Nucleus accumbens (tissue), 56 donors: ENCODE results near the gene PPP2R3B.
"Not testable (repeated sequence)": the region's sequence is repeated elsewhere in the genome, so short reads cannot be mapped to it uniquely, and the experiment has no call there.

Experiments
- DNase-seq, 56 donors: peaks; one replicate each; lab custom pipeline; 2025; lab: John Stamatoyannopoulos, UW

PPP2R3B gene

GRCh38 chrX:329291-329910 is 57.3 kb downstream of the PPP2R3B start:
- no peak for DNase-seq

DNA sequence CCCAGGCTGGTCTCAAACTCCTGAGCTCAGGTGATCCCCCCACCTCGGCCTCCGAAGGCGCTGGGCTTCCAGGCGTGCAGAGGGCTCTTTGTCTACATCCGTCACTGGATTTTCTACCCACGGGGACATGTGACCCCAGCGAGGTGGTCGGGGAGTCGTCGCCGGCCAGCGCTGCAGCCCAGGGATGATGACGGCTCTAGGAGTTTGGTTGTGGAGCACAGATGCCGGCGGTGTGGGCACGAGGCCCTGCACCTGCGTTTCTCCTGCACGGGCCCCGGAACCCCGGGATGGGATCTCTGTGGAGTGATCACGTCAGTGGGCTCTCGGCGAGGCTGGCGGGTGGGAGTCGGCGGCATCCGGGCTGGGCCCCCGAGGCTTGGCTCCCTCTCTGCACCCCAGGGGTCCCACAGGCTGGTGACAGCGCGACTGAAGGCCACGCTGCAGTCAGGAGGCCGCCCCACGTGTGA is 59.0 kb downstream of the PPP2R3B start:
- no peak for DNase-seq

DNA sequence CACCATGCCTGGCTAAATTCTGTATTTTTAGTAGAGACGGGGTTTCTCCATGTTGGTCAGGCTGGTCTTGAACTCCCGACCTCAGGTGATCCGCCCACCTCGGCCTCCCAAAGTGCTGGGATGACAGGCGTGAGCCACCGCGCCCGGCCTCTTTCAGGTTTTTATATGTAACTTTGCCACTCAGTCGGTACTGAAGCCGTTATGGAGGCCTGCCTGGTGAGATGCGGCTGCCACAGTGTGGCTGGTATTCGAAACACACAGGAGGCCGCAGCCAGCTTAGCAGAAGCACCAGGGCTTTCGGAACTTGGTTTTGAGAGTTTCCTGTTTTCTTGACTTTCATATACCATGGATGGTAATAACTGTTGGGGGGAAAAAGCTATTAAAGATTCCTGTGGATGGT is 62.0 kb downstream of the PPP2R3B start:
- not testable (repeated sequence) for DNase-seq

GRCh38 chrX:323721-324628 is 62.7 kb downstream of the PPP2R3B start:
- DNase-seq = no peak

- no peak for DNase-seq
Measured at GRCh38 chrX:320126-320783, 66.5 kb downstream of the PPP2R3B start.

- DNase-seq = no peak
Measured at GRCh38 chrX:319579-320125, 67.1 kb downstream of the PPP2R3B start.

DNA sequence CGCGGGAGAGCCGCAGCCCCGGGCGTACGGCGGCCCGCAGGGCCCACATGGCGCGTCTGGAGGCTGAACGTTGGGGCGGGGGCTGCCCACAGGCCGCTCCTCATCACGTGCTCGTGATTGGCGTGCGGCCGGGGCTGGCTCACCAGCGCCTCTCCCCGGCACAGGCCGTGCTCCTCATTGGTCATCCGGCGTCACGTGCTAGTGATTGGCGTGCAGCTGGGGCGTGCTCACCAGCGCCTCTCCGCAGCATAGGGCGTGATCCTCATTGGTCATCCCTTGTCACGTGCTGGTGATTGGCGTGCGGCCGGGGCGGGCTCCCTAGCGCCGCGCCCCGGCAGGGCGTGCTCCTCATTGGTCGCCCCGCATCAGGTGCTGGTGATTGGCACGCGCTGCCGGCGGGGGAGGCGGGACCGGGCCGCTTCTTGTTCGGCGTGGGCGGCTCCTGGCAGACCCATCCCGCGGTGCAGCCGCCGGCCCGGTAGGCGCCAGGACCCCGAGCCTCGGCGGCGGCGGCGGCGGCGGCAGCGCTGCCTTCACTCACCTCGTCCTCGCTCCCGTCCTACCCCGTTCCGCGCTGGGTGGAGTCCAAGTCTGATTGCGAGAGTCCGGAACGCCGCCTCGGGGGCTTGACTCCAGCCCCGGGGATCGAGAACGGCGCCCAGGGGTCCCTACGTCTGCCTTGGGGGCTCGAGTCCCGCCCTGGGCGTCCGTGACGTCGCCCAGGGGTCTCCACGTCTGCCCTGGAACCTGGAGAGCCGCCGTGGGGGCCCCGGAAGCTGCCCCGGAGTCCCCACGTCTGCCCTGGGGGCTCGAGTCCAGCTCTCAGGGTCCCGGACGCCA is 67.7 kb downstream of the PPP2R3B start, which contains the start of gene GTPBP6:
TSS of gene GTPBP6 (minus strand) at position 58 of the 840 bp plus-strand sequence. CDS start at position 49, 9 bp downstream.
- DNase-seq = no peak

GRCh38 chrX:318068-318738 is 68.5 kb downstream of the PPP2R3B start:
- no peak for DNase-seq

DNA sequence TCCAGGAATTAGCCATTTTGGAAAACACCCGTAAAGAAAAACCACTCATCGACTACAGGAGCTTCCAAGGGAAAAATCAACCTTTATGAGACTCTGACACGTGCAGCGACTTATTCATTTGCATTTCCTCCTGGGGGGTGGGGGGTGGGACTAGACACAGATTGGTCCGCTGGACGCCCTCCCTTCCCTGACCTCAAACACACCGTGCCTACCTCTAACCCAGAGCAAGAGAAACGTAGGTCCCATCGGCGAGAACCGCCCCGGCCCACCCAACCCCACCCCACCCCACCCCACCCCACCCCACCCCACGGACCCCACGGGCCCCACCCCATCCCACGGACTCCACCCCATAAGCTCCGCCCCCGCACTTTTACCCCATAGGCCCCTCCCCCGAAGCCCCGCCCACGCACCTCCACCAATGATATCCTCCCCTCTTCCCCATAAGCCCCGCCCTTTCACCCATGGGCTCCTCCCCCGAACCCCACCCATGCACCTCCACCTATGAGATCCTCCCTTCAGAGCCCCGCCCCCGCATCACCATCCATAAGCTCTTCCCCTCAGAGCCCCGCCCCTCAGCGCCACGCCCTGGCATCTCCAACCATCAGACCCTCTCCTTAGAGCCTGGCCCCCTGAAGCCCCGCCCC is 69.2 kb downstream of the PPP2R3B start:
- DNase-seq = no peak

DNA sequence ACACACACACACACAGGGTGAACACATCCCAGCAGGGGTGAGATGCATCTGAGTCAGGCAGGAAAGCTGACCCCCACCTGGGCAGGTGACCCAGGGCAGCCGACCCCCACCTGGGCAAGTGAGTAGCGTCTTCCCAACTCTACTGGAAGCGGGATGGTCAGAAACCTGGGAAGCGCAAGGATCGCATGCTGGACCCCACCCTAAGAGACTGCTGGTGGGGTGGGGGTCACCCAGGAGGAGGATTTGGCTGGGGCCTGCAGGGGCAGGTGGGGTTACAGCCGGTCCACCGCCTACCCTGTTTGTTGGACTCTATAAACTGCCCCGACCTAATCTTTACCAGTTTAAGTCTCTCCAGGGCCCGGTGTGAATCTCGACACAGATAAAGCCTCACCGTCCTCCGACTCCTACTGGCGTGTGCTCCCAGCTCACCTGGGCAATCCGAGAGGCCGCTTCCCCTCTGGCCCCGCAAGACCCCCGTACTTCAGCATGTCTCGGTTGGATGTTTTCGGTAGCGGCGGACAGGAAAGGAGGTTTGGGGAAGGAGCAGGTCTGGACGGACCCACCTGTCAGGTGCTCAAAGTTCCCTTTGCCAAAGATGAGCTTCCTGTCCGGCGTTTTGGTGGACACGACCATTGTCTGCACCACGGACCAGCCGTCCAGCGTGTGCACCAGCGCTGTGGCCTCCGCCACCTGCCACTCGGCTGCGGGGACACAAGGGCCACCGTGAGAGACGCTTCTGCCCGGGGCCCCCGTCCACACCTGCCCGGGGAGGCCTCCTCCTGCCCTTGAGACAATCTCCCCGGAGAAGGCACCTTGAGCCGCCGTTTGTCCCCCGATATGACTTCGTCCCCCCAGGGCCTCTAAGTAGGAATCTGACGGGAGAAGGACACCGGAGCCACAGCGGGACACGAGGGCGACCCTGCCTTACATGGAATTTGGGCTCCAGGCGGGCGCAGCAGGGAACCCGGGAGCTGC is 70.1 kb downstream of the PPP2R3B start:
- no peak for DNase-seq

DNA sequence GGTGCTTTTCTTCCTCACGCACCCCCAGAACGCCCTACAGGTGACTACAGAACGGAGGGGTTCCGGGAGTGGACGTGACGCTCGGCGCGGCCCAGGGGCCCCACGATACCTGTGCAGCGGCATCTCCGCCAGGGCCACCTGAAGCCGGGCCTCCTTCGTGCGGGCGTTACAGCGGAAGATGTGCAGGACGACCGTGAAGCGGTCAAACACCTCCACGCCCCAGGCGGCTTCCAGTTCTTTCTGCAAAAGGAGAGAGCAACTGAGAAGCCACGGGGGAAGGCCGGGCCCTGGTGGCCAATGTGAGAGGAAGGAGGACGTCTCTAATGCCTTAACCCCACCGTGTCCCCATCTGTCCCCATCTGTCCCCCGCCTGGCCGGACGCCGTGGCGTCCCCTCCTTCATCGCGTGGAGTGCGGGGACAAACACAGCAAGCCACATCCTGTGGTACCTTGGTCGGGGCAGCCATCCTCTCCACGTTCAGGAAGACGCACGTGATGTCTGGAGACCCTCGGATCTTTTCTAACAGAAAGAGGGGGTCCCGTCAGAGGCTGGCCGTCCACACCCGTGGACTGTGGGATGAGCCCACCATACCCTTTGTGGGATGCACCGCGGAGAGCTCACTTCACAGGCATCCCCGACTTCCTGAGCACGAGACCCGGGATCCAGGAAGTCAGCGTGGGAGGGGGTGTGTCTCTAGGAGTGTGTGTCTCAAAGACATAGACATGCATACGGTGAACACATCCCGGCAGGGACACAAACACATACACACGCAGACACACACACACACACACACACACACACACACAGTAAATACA is 71.7 kb downstream of the PPP2R3B start:
- DNase-seq = no peak

DNA sequence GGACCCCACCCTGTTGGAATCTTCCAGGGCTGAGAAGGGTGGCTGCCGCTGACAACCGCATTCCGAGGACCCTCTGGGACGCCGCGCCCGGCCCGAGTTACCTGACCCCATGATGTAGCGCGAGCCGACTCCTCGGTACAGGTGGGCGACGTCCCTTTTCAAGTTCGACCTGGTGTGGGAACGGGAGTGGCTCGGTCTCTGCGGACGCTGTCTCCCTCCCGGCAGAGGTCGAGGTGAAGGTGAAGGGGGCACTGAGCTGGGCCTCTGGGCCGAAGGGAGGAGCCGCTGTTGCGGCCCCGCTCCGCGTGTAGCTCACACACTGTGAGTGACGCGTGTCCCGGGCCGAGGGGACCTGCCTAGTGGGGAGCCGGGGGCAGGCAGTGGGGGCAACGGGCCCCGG is 72.7 kb downstream of the PPP2R3B start:
- no peak for DNase-seq

- no peak for DNase-seq
Measured at GRCh38 chrX:313546-313945, 73.2 kb downstream of the PPP2R3B start.

DNA sequence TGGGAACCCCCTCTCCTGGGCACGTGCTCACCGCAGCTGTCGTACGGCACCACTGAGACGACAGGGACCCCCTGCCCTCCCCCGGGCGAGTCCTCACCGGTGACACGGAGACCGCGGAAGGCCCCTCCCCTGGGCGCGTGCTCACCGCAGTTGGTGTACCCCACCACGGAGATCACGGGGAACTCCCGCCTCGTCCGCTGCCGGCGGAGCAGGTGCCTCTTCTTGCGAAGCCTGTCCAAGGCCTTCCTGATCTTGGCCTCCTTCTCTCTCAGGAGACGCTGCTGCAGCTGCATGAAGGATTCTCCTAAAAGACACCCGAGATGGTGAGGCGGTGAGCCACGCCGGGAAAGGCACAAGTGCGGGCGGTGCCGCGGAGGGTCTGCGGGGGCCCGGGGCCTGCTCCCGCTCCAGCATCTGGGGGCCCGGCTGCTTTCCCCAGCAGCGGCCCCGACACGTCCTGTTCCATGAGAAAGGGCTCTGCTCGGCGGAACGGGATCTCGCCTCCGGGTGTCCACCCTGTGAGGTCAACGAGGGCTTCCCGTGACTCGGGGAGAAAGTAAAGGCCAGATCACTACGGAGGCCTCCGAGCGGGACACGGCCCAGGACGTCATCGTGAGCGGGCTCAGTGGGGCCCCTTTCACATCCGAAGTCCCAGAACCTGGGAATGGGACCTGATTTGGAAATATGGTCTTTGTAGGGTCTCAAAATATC is 73.9 kb downstream of the PPP2R3B start:
- DNase-seq = no peak

DNA sequence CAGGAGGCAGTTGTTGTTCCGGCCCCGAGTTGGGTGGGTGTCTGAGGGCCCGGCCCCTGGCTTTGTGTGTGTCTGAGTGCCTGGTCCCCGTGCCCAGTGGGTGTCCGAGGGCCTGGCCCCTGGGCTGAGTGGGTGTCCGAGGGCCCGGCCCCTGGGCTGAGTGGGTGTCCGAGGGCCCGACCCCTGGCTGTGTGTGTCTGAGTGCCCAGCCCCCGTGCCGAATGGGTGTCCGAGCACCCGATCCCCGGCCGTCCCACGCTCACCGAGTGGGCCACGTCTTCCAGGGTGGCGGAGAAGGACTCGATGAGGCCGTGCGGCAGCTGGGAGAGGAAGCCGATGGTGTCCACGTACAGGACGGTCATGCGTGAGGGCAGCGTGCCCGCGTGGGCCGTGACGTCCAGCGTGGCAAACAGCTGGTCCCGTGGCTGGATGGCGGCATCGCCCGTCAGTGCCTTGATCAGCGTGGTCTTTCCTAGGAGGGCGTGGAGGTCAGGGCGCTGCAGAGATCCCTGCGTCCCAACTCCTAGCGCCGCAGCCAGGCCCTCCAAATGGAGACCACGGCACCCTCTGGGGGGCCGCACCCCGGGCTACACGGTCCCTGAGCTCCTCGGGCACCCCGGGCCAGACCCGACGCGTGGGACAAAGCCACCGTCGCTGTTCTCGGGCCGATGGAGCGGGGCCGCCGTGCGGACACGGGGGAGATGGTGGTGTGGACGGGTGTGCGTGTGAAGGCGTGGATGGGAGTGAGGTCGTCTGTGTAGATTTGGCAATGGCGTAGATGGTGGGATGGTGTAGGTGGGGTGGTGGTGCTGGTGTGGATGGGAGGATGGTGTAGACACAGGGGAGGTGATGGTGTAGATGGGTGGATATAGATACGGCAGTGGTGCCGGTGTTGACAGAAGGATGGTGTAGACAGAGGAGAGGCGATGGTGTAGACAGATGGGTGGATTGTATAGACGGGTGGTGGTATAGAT is 75.3 kb downstream of the PPP2R3B start:
- DNase-seq = no peak
